ENCODE results near the gene SLC19A1.

Gene SLC19A1

GRCh38 chr21:45468051-45468970, 73.9 kb downstream of the SLC19A1 start:
- H3K4me3 ChIP-seq (ENCODE audit: low read length): no peak overlapping the region
- TF ChIP-seq CTCF (conservative IDR thresholded peaks at IDR 0.05; ENCODE audit: low read length): no peak
- DNase-seq (ENCODE audit: low read depth): no peak

GRCh38 chr21:45467221-45467779, 74.9 kb downstream of the SLC19A1 start:
- no peak overlapping the region for H3K4me3 ChIP-seq (ENCODE audit: low read length)
- TF ChIP-seq CTCF (conservative IDR thresholded peaks at IDR 0.05; ENCODE audit: low read length): no peak
- no peak for DNase-seq (ENCODE audit: low read depth)

GRCh38 chr21:45466330-45467220, 75.7 kb downstream of the SLC19A1 start:
- TF ChIP-seq CTCF (conservative IDR thresholded peaks at IDR 0.05; ENCODE audit: low read length): no peak
- no peak overlapping the region for H3K4me3 ChIP-seq (ENCODE audit: low read length)
- DNase-seq (ENCODE audit: low read depth): no peak

- no peak for TF ChIP-seq CTCF (conservative IDR thresholded peaks at IDR 0.05; ENCODE audit: low read length)
- H3K4me3 ChIP-seq (ENCODE audit: low read length): no peak overlapping the region
- no peak for DNase-seq (ENCODE audit: low read depth)
Observed at GRCh38 chr21:45465611-45466329, 76.5 kb downstream of the SLC19A1 start.

- TF ChIP-seq CTCF (conservative IDR thresholded peaks at IDR 0.05; ENCODE audit: low read length): no peak
- H3K4me3 ChIP-seq (ENCODE audit: low read length): no peak overlapping the region
- no peak for DNase-seq (ENCODE audit: low read depth)
Observed at GRCh38 chr21:45465105-45465504, 77.1 kb downstream of the SLC19A1 start.

GRCh38 chr21:45464309-45464708, 77.9 kb downstream of the SLC19A1 start:
- no peak for DNase-seq (ENCODE audit: low read depth)
- no peak overlapping the region for H3K4me3 ChIP-seq (ENCODE audit: low read length)
- TF ChIP-seq CTCF (conservative IDR thresholded peaks at IDR 0.05; ENCODE audit: low read length): no peak
